Breast epithelium (tissue), 4 donors: Measurements from ENCODE around the gene LCT. TPM values are rescaled to one million over a fixed set of nuclear protein-coding genes. Genes with fewer than 3 reads are reported as not detected.

Experiments used
- DNase-seq, 2 donors: peaks; one replicate each; pipeline ENCODE4 v3.0.0-alpha.2; 2019; ENCODE audit warnings: low spot score in 2 of 2
- H3K27ac ChIP-seq, 2 donors: fragments of 200-600 bp; sonication (generic) in 1 of 2; one replicate each; pipeline ENCODE4 v1.5.1; 2016 to 2019; ENCODE audit warnings: mild to moderate bottlenecking in 1 of 2
- H3K27me3 ChIP-seq, 2 donors: fragments of 200-600 bp; sonication (generic) in 1 of 2; one replicate each; pipeline versions ENCODE4 v1.5.1 to v1.6.0; 2017 to 2019; ENCODE audit warnings: control low read depth in 1 of 2, mild to moderate bottlenecking in 1 of 2
- H3K36me3 ChIP-seq: fragments of 200-600 bp; one replicate; pipeline ENCODE4 v1.5.1; 2019
- H3K4me1 ChIP-seq, 2 donors: fragments of 200-600 bp; sonication (generic); one replicate each; pipeline ENCODE4 v1.5.1; 2016 to 2019; ENCODE audit warnings: control low read depth in 1 of 2
- H3K4me3 ChIP-seq, 3 donors: fragments of 200-600 bp; sonication (generic); 1 replicate in 2 of 3; 2 replicates in 1 of 3; pipeline ENCODE4 v1.5.1; 2016 to 2019; ENCODE audit warnings: mild to moderate bottlenecking in 3 of 3, moderate library complexity in 2 of 3
- H3K9me3 ChIP-seq, 2 donors: fragments of 200-600 bp; sonication (generic) in 1 of 2; one replicate each; pipeline ENCODE4 v1.5.1; 2016 to 2019; ENCODE audit warnings: control low read depth in 1 of 2
- CTCF ChIP-seq, 3 donors: fragments of 450-650 bp; IDR thresholded peaks; one replicate each; pipeline ENCODE4 v1.5.1; 2016 to 2017; ENCODE audit warnings: antibody characterized with exemption in 3 of 3, mild to moderate bottlenecking in 3 of 3, moderate library complexity in 3 of 3
- POLR2A ChIP-seq: fragments of 450-650 bp; IDR thresholded peaks from one replicate; pipeline ENCODE4 v1.6.1; 2016; ENCODE audit warnings: antibody characterized with exemption, mild to moderate bottlenecking, moderate library complexity
- POLR2AphosphoS5 ChIP-seq, 3 donors: sonication (generic); formaldehyde crosslinking; IDR thresholded peaks; one replicate each; pipeline ENCODE4 v1.6.1; 2017; ENCODE audit warnings: antibody characterized with exemption in 3 of 3
- intact Hi-C: fragments of 100-400 bp; cut with DNase I; formaldehyde crosslinking; loops from one replicate; pipeline ENCODE4 v1.15.1; 2023; ENCODE audit warnings: low total_unique reads
- total RNA-seq, 3 donors: library from RNA; depleted of rRNA; stranded (reverse); fragments of >200 nt; gene quantifications; one replicate each; pipeline ENCODE4 v1.1.0, GENCODE V29; 2016

The LCT gene
- total RNA-seq, 3 donors from 2014 or later, result not detected

GRCh38 chr2:135773917-135774316 lies 63.1 kb downstream of the LCT start:
- H3K9me3 ChIP-seq, result no peaks in the 10 kb centered on the region
- peaks cover 11% of the 10 kb centered on the region for H3K36me3 ChIP-seq
- H3K27me3 ChIP-seq, result no peaks in the 10 kb centered on the region
- intact Hi-C loops, result no loop called here
- DNase-seq, result no peak
- H3K4me1 ChIP-seq, result no peaks in the 10 kb centered on the region
- no peak overlapping the region for H3K27ac ChIP-seq
- no peak for TF ChIP-seq POLR2A
- no peak for TF ChIP-seq POLR2AphosphoS5 (IDR thresholded peaks at IDR 0.05)
- no peak for TF ChIP-seq CTCF (IDR thresholded peaks at IDR 0.05)
- no peak overlapping the region for H3K4me3 ChIP-seq

GRCh38 chr2:135773319-135773718 lies 63.7 kb downstream of the LCT start:
- no peak for DNase-seq
- intact Hi-C loops, result no loop called here
- H3K9me3 ChIP-seq, result no peaks in the 10 kb centered on the region
- no peak overlapping the region for H3K4me3 ChIP-seq
- H3K36me3 ChIP-seq, result peaks cover 6% of the 10 kb centered on the region
- H3K4me1 ChIP-seq, result no peaks in the 10 kb centered on the region
- H3K27ac ChIP-seq, result no peak overlapping the region
- TF ChIP-seq CTCF (IDR thresholded peaks at IDR 0.05) (no peak), POLR2A (no peak), POLR2AphosphoS5 (IDR thresholded peaks at IDR 0.05) (no peak)
- H3K27me3 ChIP-seq, result no peaks in the 10 kb centered on the region

GRCh38 chr2:135768863-135769262 lies 68.1 kb downstream of the LCT start:
- H3K36me3 ChIP-seq, result peaks cover 6% of the 10 kb centered on the region
- DNase-seq, result no peak
- no peaks in the 10 kb centered on the region for H3K4me1 ChIP-seq
- intact Hi-C loops, result no loop called here
- no peaks in the 10 kb centered on the region for H3K9me3 ChIP-seq
- no peak for TF ChIP-seq POLR2AphosphoS5 (IDR thresholded peaks at IDR 0.05)
- no peak for TF ChIP-seq CTCF (IDR thresholded peaks at IDR 0.05)
- TF ChIP-seq POLR2A, result no peak
- H3K27me3 ChIP-seq, result no peaks in the 10 kb centered on the region
- H3K27ac ChIP-seq, result no peak overlapping the region
- no peak overlapping the region for H3K4me3 ChIP-seq

- H3K36me3 ChIP-seq, result no peaks in the 10 kb centered on the region
- intact Hi-C loops, result no loop called here
Observed at GRCh38 chr2:135762530-135762929, 74.5 kb downstream of the LCT start.

GRCh38 chr2:135762022-135762421 lies 75.0 kb downstream of the LCT start:
- H3K27ac ChIP-seq, result no peak overlapping the region
- peaks cover 0 to 9% of the 10 kb centered on the region in 2 donors for H3K9me3 ChIP-seq
- TF ChIP-seq POLR2A, result no peak
- TF ChIP-seq CTCF (IDR thresholded peaks at IDR 0.05), result no peak
- TF ChIP-seq POLR2AphosphoS5 (IDR thresholded peaks at IDR 0.05), result no peak
- peaks cover 2% of the 10 kb centered on the region for H3K36me3 ChIP-seq
- no peak overlapping the region for H3K4me3 ChIP-seq
- H3K27me3 ChIP-seq, result no peaks in the 10 kb centered on the region
- intact Hi-C loops, result no loop called here
- DNase-seq, result no peak
- H3K4me1 ChIP-seq, result no peaks in the 10 kb centered on the region

More at GRCh38 chr2:135762530-135762929, 74.5 kb downstream of the LCT start:
- TF ChIP-seq POLR2AphosphoS5 (IDR thresholded peaks at IDR 0.05) (no peak), POLR2A (no peak), CTCF (IDR thresholded peaks at IDR 0.05) (no peak)
- no peak overlapping the region for H3K27ac ChIP-seq
- no peak overlapping the region for H3K4me3 ChIP-seq
- DNase-seq, result no peak
- peaks cover 0 to 4% of the 10 kb centered on the region in 2 donors for H3K9me3 ChIP-seq
- no peaks in the 10 kb centered on the region for H3K27me3 ChIP-seq
- H3K4me1 ChIP-seq, result no peaks in the 10 kb centered on the region
